WTC11 (cell line): ENCODE results near the gene EPM2AIP1. TPM values are rescaled to one million over a fixed set of nuclear protein-coding genes. Genes with fewer than 3 reads are reported as not detected.

Source experiments
- ATAC-seq: fragments of 200-7000 bp; cut with Tn5 transposase; 2 replicates; pipeline ENCODE4 v1.10.0; 2021; ENCODE audit warnings: mild to moderate bottlenecking, moderate library complexity
- CTCF ChIA-PET: fragments of 300-600 bp; sonication (Branson Sonifier 250); formaldehyde crosslinking; loops from one replicate; lab custom pipeline; 2021; ENCODE audit warnings: antibody characterized with exemption; lab: Charles Lee
- POLR2A ChIA-PET: fragments of 350-600 bp; sonication (Branson Sonifier 250); formaldehyde crosslinking; loops from one replicate; lab custom pipeline; 2021; ENCODE audit warnings: antibody characterized with exemption; lab: Charles Lee
- DNase-seq: peaks from one replicate; pipeline ENCODE4 v3.0.0; 2021; ENCODE audit warnings: low spot score
- H3K27ac Mint-ChIP-seq: 2 replicates; pipeline ENCODE4 v1.8.0; 2021; ENCODE audit warnings: mixed read lengths
- H3K27me3 Mint-ChIP-seq: 2 replicates; pipeline ENCODE4 v1.8.0; 2021; ENCODE audit warnings: low read depth, mild to moderate bottlenecking, moderate library complexity, mixed read lengths
- H3K36me3 Mint-ChIP-seq: 2 replicates; pipeline ENCODE4 v1.8.0; 2021; ENCODE audit warnings: mixed read lengths
- H3K4me1 Mint-ChIP-seq: 2 replicates; pipeline ENCODE4 v1.8.0; 2022; ENCODE audit warnings: mixed read lengths
- H3K4me3 Mint-ChIP-seq: 2 replicates; pipeline ENCODE4 v1.8.0; 2021; ENCODE audit warnings: mild to moderate bottlenecking, moderate library complexity, mixed read lengths
- H3K9me3 Mint-ChIP-seq: 2 replicates; pipeline ENCODE4 v1.8.0; 2021; ENCODE audit warnings: mixed read lengths
- CREB1 ChIP-seq: sonication (generic); formaldehyde crosslinking; IDR thresholded peaks from 2 replicates; pipeline ENCODE4 v1.8.0; 2023; ENCODE audit warnings: mild to moderate bottlenecking, missing genetic modification reagents
- ESRRA ChIP-seq: sonication (generic); formaldehyde crosslinking; IDR thresholded peaks from 2 replicates; pipeline ENCODE4 v1.8.1; 2022; ENCODE audit warnings: mild to moderate bottlenecking, missing genetic modification reagents, borderline replicate concordance
- FOXJ3 ChIP-seq: sonication (generic); formaldehyde crosslinking; IDR thresholded peaks from 2 replicates; pipeline ENCODE4 v1.9.0; 2021; ENCODE audit warnings: missing genetic modification reagents, mild to moderate bottlenecking, borderline replicate concordance
- FOXK1 ChIP-seq: sonication (generic); formaldehyde crosslinking; IDR thresholded peaks from 2 replicates; pipeline ENCODE4 v1.8.0; 2022; ENCODE audit warnings: mild to moderate bottlenecking, moderate library complexity, missing genetic modification reagents
- FOXP1 ChIP-seq: sonication (generic); formaldehyde crosslinking; IDR thresholded peaks from 2 replicates; pipeline ENCODE4 v1.8.0; 2022; ENCODE audit warnings: missing genetic modification reagents, mild to moderate bottlenecking, moderate library complexity, borderline replicate concordance
- GRHL2 ChIP-seq: fragments of 250-450 bp; sonication (Bioruptor Pico); IDR thresholded peaks from 2 replicates; pipeline ENCODE4 v1.8.0; 2022; ENCODE audit warnings: mild to moderate bottlenecking, moderate library complexity; ENCODE audit not compliant: insufficient replicate concordance, severe bottlenecking
- GTF2I ChIP-seq: fragments of 250-450 bp; sonication (Bioruptor Pico); conservative IDR thresholded peaks from 2 replicates; pipeline ENCODE4 v1.4.0; 2021; ENCODE audit warnings: mild to moderate bottlenecking
- HMGA2 ChIP-seq: fragments of 250-450 bp; sonication (Bioruptor Pico); IDR thresholded peaks from 2 replicates; pipeline ENCODE4 v1.4.0; 2021; ENCODE audit warnings: mild to moderate bottlenecking, moderate library complexity
- PRRX2 ChIP-seq: fragments of 250-450 bp; sonication (Bioruptor Pico); IDR thresholded peaks from 2 replicates; pipeline ENCODE4 v1.8.0; 2021; ENCODE audit warnings: mild to moderate bottlenecking
- SMAD4 ChIP-seq: sonication (generic); formaldehyde crosslinking; IDR thresholded peaks from 2 replicates; pipeline ENCODE4 v1.8.0; 2022; ENCODE audit warnings: mild to moderate bottlenecking, missing genetic modification reagents
- SOX15 ChIP-seq: fragments of 250-450 bp; sonication (Bioruptor Pico); IDR thresholded peaks from 2 replicates; pipeline ENCODE4 v1.9.0; 2021; ENCODE audit warnings: mild to moderate bottlenecking
- TEAD1 ChIP-seq: sonication (generic); formaldehyde crosslinking; IDR thresholded peaks from 2 replicates; pipeline ENCODE4 v1.8.0; 2022; ENCODE audit warnings: mild to moderate bottlenecking, missing genetic modification reagents
- ZNF121 ChIP-seq: sonication (generic); formaldehyde crosslinking; IDR thresholded peaks from 2 replicates; pipeline ENCODE4 v1.8.0; 2023; ENCODE audit warnings: missing genetic modification reagents
- ZNF219 ChIP-seq: sonication (generic); formaldehyde crosslinking; IDR thresholded peaks from 2 replicates; pipeline ENCODE4 v1.8.0; 2023; ENCODE audit warnings: missing genetic modification reagents, mild to moderate bottlenecking, borderline replicate concordance
- ZNF232 ChIP-seq: sonication (generic); formaldehyde crosslinking; IDR thresholded peaks from 2 replicates; pipeline ENCODE4 v1.8.0; 2022; ENCODE audit warnings: mild to moderate bottlenecking, missing genetic modification reagents
- ZNF416 ChIP-seq: fragments of 250-450 bp; sonication (Bioruptor Pico); IDR thresholded peaks from 2 replicates; pipeline ENCODE4 v1.9.0; 2021; ENCODE audit warnings: mild to moderate bottlenecking, inconsistent platforms
- ZNF423 ChIP-seq: fragments of 250-450 bp; sonication (Bioruptor Pico); IDR thresholded peaks from 2 replicates; pipeline ENCODE4 v2.1.2; 2022; ENCODE audit warnings: mild to moderate bottlenecking, moderate library complexity
- total RNA-seq: library from RNA; stranded (reverse); gene quantifications from 3 replicates; pipeline ENCODE4 v1.2.3, GENCODE V29; 2021
- TF ChIP-seq, protein P1 (sequence below): sonication (generic); formaldehyde crosslinking; IDR thresholded peaks from 2 replicates; pipeline ENCODE4 v1.8.0; 2022; ENCODE audit warnings: mild to moderate bottlenecking, missing genetic modification reagents
- TF ChIP-seq, protein P2 (sequence below): fragments of 250-450 bp; sonication (Bioruptor Pico); IDR thresholded peaks from 2 replicates; pipeline ENCODE4 v2.1.2; 2022; ENCODE audit warnings: mild to moderate bottlenecking, moderate library complexity
- TF ChIP-seq, protein P3 (sequence below): sonication (generic); formaldehyde crosslinking; IDR thresholded peaks from 2 replicates; pipeline ENCODE4 v1.8.1; 2023; ENCODE audit warnings: mild to moderate bottlenecking, missing genetic modification reagents
- TF ChIP-seq, protein P4 (sequence below): sonication (generic); formaldehyde crosslinking; IDR thresholded peaks from 2 replicates; pipeline ENCODE4 v1.8.1; 2022; ENCODE audit warnings: mild to moderate bottlenecking, moderate library complexity, missing genetic modification reagents
- TF ChIP-seq, protein P5 (sequence below): fragments of 200-600 bp; IDR thresholded peaks from 2 replicates; pipeline ENCODE4 v1.8.0; 2022; ENCODE audit warnings: antibody characterized with exemption
- TF ChIP-seq, protein P6 (sequence below): sonication (generic); formaldehyde crosslinking; IDR thresholded peaks from 2 replicates; pipeline ENCODE4 v1.8.0; 2022; ENCODE audit warnings: mild to moderate bottlenecking, missing genetic modification reagents
- TF ChIP-seq, protein P7 (sequence below): fragments of 250-450 bp; sonication (Bioruptor Pico); IDR thresholded peaks from 2 replicates; pipeline ENCODE4 v1.9.0; 2021; ENCODE audit warnings: mild to moderate bottlenecking, borderline replicate concordance
- TF ChIP-seq, protein P8 (sequence below): fragments of 250-450 bp; sonication (Bioruptor Pico); IDR thresholded peaks from 2 replicates; pipeline ENCODE4 v1.9.0; 2021; ENCODE audit warnings: moderate library complexity, mild to moderate bottlenecking, inconsistent platforms, borderline replicate concordance

The EPM2AIP1 gene
- total RNA-seq, 1 experiment from 2014 or later: 11.0 TPM

DNA sequence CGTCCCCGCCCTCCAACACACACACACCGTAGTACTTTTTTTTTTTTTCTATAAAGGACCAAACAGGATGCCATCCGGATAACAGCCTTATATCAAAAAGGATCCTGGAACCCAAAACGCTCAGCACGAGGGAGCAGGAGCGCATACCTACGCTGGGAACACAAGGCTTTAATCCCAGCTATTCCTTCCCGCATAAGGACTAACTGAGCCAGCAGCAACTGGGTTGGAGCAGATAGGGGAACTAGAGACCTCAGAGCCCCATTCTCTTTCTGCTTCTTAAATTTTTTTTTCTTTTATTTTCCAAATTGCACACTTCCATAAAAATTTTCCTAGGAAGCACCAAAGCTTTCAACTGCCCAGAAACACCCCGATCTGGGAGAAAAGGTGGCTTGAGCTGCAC, 49.3 kb downstream of the EPM2AIP1 start (continued):
- TF ChIP-seq, protein P1, sequence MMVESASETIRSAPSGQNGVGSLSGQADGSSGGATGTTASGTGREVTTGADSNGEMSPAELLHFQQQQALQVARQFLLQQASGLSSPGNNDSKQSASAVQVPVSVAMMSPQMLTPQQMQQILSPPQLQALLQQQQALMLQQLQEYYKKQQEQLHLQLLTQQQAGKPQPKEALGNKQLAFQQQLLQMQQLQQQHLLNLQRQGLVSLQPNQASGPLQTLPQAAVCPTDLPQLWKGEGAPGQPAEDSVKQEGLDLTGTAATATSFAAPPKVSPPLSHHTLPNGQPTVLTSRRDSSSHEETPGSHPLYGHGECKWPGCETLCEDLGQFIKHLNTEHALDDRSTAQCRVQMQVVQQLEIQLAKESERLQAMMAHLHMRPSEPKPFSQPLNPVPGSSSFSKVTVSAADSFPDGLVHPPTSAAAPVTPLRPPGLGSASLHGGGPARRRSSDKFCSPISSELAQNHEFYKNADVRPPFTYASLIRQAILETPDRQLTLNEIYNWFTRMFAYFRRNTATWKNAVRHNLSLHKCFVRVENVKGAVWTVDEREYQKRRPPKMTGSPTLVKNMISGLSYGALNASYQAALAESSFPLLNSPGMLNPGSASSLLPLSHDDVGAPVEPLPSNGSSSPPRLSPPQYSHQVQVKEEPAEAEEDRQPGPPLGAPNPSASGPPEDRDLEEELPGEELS (CRISPR knock-in tag): no peak
- TF ChIP-seq ZNF232 (CRISPR knock-in tag): no peak
- no peak for TF ChIP-seq FOXK1 (CRISPR knock-in tag)
- no peak for TF ChIP-seq GRHL2 (CRISPR knock-in tag)
- no peak for TF ChIP-seq ZNF219 (CRISPR knock-in tag)
- no peak for TF ChIP-seq ESRRA
- TF ChIP-seq, protein P2, sequence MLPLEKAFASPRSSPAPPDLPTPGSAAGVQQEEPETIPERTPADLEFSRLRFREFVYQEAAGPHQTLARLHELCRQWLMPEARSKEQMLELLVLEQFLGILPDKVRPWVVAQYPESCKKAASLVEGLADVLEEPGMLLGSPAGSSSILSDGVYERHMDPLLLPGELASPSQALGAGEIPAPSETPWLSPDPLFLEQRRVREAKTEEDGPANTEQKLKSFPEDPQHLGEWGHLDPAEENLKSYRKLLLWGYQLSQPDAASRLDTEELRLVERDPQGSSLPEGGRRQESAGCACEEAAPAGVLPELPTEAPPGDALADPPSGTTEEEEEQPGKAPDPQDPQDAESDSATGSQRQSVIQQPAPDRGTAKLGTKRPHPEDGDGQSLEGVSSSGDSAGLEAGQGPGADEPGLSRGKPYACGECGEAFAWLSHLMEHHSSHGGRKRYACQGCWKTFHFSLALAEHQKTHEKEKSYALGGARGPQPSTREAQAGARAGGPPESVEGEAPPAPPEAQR (CRISPR knock-in tag): no peak
- TF ChIP-seq FOXJ3 (CRISPR knock-in tag): no peak
- TF ChIP-seq ZNF423 (CRISPR knock-in tag): no peak
- no peak for TF ChIP-seq SMAD4 (CRISPR knock-in tag)
- TF ChIP-seq CREB1: no peak
- no peak for TF ChIP-seq FOXP1 (CRISPR knock-in tag)
- TF ChIP-seq, protein P3, sequence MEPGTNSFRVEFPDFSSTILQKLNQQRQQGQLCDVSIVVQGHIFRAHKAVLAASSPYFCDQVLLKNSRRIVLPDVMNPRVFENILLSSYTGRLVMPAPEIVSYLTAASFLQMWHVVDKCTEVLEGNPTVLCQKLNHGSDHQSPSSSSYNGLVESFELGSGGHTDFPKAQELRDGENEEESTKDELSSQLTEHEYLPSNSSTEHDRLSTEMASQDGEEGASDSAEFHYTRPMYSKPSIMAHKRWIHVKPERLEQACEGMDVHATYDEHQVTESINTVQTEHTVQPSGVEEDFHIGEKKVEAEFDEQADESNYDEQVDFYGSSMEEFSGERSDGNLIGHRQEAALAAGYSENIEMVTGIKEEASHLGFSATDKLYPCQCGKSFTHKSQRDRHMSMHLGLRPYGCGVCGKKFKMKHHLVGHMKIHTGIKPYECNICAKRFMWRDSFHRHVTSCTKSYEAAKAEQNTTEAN (CRISPR knock-in tag): no peak
- no peak for TF ChIP-seq TEAD1 (CRISPR knock-in tag)
- TF ChIP-seq HMGA2: no peak
- TF ChIP-seq SOX15 (CRISPR knock-in tag): no peak

DNA sequence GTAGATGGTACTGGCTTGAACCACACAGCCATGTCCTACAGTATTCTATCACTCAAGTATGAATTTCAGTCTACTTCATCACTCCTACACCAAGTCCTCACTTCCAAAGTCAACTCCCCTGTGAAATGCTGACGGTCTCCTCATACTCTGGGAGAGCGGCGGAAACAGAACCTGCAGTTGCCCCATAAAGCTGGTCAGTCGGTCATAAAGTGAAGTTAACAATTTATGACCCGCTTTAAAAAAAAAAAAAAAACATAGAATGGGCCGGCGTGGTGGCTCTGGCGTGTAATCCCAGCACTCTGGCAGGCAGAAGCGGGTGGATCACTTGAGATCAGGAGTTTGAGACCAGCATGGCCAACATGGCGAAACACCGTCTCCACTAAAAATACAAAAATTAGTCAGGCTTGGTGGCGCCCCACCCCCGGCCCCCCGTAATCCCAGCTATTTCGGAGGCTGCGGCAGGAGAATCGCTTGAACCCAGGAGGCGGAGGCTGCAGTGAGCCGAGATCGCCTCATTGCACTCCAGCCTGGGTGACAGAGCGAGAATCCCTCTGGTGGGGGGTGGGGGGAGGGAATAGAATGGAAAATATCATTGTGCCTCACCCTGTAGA, 50.2 kb downstream of the EPM2AIP1 start:
- ChIA-PET CTCF (interaction anchor here (3.9 to 4.5 kb wide), 2 partner anchors 16 to 38 kb away, joined by 23 to 55 read pairs; no protein-coding TSS in a partner anchor), POLR2A (no interaction called here)
- ATAC-seq (no peak), DNase-seq (no peak)
- no peak overlapping the region for H3K4me3 Mint-ChIP-seq
- no peak overlapping the region for H3K27ac Mint-ChIP-seq
- H3K9me3 Mint-ChIP-seq: peaks cover 8% of the 10 kb centered on the region
- peaks cover 4% of the 10 kb centered on the region for H3K36me3 Mint-ChIP-seq
- peaks cover 49% of the 10 kb centered on the region for H3K27me3 Mint-ChIP-seq
- H3K4me1 Mint-ChIP-seq: peaks cover 29% of the 10 kb centered on the region
- TF ChIP-seq, protein P4, sequence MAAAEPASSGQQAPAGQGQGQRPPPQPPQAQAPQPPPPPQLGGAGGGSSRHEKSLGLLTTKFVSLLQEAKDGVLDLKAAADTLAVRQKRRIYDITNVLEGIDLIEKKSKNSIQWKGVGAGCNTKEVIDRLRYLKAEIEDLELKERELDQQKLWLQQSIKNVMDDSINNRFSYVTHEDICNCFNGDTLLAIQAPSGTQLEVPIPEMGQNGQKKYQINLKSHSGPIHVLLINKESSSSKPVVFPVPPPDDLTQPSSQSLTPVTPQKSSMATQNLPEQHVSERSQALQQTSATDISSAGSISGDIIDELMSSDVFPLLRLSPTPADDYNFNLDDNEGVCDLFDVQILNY: no peak
- TF ChIP-seq, protein P5, sequence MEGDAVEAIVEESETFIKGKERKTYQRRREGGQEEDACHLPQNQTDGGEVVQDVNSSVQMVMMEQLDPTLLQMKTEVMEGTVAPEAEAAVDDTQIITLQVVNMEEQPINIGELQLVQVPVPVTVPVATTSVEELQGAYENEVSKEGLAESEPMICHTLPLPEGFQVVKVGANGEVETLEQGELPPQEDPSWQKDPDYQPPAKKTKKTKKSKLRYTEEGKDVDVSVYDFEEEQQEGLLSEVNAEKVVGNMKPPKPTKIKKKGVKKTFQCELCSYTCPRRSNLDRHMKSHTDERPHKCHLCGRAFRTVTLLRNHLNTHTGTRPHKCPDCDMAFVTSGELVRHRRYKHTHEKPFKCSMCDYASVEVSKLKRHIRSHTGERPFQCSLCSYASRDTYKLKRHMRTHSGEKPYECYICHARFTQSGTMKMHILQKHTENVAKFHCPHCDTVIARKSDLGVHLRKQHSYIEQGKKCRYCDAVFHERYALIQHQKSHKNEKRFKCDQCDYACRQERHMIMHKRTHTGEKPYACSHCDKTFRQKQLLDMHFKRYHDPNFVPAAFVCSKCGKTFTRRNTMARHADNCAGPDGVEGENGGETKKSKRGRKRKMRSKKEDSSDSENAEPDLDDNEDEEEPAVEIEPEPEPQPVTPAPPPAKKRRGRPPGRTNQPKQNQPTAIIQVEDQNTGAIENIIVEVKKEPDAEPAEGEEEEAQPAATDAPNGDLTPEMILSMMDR: no peak
- TF ChIP-seq PRRX2: no peak
- no peak for TF ChIP-seq GTF2I (CRISPR knock-in tag)
- TF ChIP-seq ZNF121 (CRISPR knock-in tag): no peak
- no peak for TF ChIP-seq GRHL2 (CRISPR knock-in tag)
- TF ChIP-seq ZNF416 (CRISPR knock-in tag): no peak
- TF ChIP-seq, protein P6, sequence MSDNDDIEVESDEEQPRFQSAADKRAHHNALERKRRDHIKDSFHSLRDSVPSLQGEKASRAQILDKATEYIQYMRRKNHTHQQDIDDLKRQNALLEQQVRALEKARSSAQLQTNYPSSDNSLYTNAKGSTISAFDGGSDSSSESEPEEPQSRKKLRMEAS (CRISPR knock-in tag): no peak
- TF ChIP-seq, protein P7, sequence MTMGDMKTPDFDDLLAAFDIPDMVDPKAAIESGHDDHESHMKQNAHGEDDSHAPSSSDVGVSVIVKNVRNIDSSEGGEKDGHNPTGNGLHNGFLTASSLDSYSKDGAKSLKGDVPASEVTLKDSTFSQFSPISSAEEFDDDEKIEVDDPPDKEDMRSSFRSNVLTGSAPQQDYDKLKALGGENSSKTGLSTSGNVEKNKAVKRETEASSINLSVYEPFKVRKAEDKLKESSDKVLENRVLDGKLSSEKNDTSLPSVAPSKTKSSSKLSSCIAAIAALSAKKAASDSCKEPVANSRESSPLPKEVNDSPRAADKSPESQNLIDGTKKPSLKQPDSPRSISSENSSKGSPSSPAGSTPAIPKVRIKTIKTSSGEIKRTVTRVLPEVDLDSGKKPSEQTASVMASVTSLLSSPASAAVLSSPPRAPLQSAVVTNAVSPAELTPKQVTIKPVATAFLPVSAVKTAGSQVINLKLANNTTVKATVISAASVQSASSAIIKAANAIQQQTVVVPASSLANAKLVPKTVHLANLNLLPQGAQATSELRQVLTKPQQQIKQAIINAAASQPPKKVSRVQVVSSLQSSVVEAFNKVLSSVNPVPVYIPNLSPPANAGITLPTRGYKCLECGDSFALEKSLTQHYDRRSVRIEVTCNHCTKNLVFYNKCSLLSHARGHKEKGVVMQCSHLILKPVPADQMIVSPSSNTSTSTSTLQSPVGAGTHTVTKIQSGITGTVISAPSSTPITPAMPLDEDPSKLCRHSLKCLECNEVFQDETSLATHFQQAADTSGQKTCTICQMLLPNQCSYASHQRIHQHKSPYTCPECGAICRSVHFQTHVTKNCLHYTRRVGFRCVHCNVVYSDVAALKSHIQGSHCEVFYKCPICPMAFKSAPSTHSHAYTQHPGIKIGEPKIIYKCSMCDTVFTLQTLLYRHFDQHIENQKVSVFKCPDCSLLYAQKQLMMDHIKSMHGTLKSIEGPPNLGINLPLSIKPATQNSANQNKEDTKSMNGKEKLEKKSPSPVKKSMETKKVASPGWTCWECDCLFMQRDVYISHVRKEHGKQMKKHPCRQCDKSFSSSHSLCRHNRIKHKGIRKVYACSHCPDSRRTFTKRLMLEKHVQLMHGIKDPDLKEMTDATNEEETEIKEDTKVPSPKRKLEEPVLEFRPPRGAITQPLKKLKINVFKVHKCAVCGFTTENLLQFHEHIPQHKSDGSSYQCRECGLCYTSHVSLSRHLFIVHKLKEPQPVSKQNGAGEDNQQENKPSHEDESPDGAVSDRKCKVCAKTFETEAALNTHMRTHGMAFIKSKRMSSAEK (CRISPR knock-in tag): no peak
- TF ChIP-seq, protein P8, sequence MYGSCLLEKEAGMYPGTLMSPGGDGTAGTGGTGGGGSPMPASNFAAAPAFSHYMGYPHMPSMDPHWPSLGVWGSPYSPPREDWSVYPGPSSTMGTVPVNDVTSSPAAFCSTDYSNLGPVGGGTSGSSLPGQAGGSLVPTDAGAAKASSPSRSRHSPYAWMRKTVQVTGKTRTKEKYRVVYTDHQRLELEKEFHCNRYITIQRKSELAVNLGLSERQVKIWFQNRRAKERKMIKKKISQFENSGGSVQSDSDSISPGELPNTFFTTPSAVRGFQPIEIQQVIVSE (CRISPR knock-in tag): no peak
- TF ChIP-seq FOXK1 (CRISPR knock-in tag): no peak
